HepG2 (cell line): ENCODE results near the gene ETS2. TPM values are rescaled to one million over a fixed set of nuclear protein-coding genes. Genes with fewer than 3 reads are reported as not detected.

Source experiments
- ARID2 ChIP-seq: sonication (generic); formaldehyde crosslinking; IDR thresholded peaks from 2 replicates; pipeline ENCODE4 v1.8.1; 2022; ENCODE audit warnings: mild to moderate bottlenecking, missing genetic modification reagents, borderline replicate concordance
- BATF2 ChIP-seq: sonication (generic); formaldehyde crosslinking; IDR thresholded peaks from 2 replicates; pipeline ENCODE4 v1.8.0; 2022; ENCODE audit warnings: mild to moderate bottlenecking, missing genetic modification reagents, moderate library complexity
- BORCS8-MEF2B ChIP-seq: sonication (generic); formaldehyde crosslinking; IDR thresholded peaks from 2 replicates; pipeline ENCODE4 v1.8.0; 2022; ENCODE audit warnings: mild to moderate bottlenecking, missing genetic modification reagents
- CREB1 ChIP-seq, 2 experiments: fragments of 450-650 bp in 1 of 2; IDR thresholded peaks; 2 replicates each; pipeline ENCODE4 v1.6.1; 2016 to 2017; ENCODE audit warnings: control low read depth in 1 of 2, mild to moderate bottlenecking in 1 of 2, missing compliant biosample characterization in 1 of 2, missing genetic modification characterization in 1 of 2
- ERF ChIP-seq: IDR thresholded peaks from 2 replicates; pipeline ENCODE4 v1.6.1; 2018; ENCODE audit warnings: missing biosample characterization, missing genetic modification reagents
- FOXK2 ChIP-seq: fragments of 450-650 bp; IDR thresholded peaks from 2 replicates; pipeline ENCODE4 v1.6.1; 2016
- HINFP ChIP-seq: sonication (generic); formaldehyde crosslinking; IDR thresholded peaks from 2 replicates; pipeline ENCODE4 v1.4.0; 2020; ENCODE audit warnings: low read depth, mild to moderate bottlenecking, missing genetic modification reagents
- JUND ChIP-seq: sonication (generic); formaldehyde crosslinking; IDR thresholded peaks from 2 replicates; pipeline ENCODE4 v1.8.0; 2022; ENCODE audit warnings: mild to moderate bottlenecking, missing genetic modification reagents
- KLF11 ChIP-seq: IDR thresholded peaks from 2 replicates; pipeline ENCODE4 v1.6.1; 2016; ENCODE audit warnings: missing compliant biosample characterization
- MAFF ChIP-seq: IDR thresholded peaks from 2 replicates; pipeline ENCODE4 v1.6.1; 2011; ENCODE audit warnings: low read depth, low read length, improper control_type of control experiment
- MIXL1 ChIP-seq: IDR thresholded peaks from 2 replicates; pipeline ENCODE4 v1.6.1; 2016
- SMYD3 ChIP-seq: sonication (generic); formaldehyde crosslinking; IDR thresholded peaks from 2 replicates; pipeline ENCODE4 v1.8.1; 2023; ENCODE audit warnings: mild to moderate bottlenecking, missing genetic modification reagents
- TEAD2 ChIP-seq: sonication (generic); formaldehyde crosslinking; IDR thresholded peaks from 2 replicates; pipeline ENCODE4 v1.9.0; 2021; ENCODE audit warnings: missing genetic modification reagents
- ZBTB7A ChIP-seq: sonication (generic); formaldehyde crosslinking; IDR thresholded peaks from 2 replicates; pipeline ENCODE4 v1.8.0; 2022; ENCODE audit warnings: mild to moderate bottlenecking, missing genetic modification reagents
- ZIK1 ChIP-seq: sonication (generic); formaldehyde crosslinking; IDR thresholded peaks from 2 replicates; pipeline ENCODE4 v1.5.0; 2020; ENCODE audit warnings: mild to moderate bottlenecking, low read depth, missing genetic modification reagents, borderline replicate concordance
- ZNF280D ChIP-seq: sonication (generic); formaldehyde crosslinking; IDR thresholded peaks from 2 replicates; pipeline ENCODE4 v1.5.1; 2020; ENCODE audit warnings: mild to moderate bottlenecking, missing genetic modification reagents
- ZNF282 ChIP-seq: fragments of 450-650 bp; IDR thresholded peaks from 2 replicates; pipeline ENCODE4 v1.6.1; 2018; ENCODE audit not compliant: partially characterized antibody
- ZNF512B ChIP-seq: sonication (generic); formaldehyde crosslinking; IDR thresholded peaks from 2 replicates; pipeline ENCODE4 v1.5.1; 2020; ENCODE audit warnings: missing genetic modification reagents, mild to moderate bottlenecking, borderline replicate concordance
- ZNF619 ChIP-seq: sonication (generic); formaldehyde crosslinking; IDR thresholded peaks from 2 replicates; pipeline ENCODE4 v1.4.0; 2020; ENCODE audit warnings: mild to moderate bottlenecking, missing genetic modification reagents
- ZNF782 ChIP-seq: sonication (generic); formaldehyde crosslinking; IDR thresholded peaks from 2 replicates; pipeline ENCODE4 v1.4.0; 2020; ENCODE audit warnings: missing genetic modification reagents, mild to moderate bottlenecking, borderline replicate concordance
- ZNF891 ChIP-seq: sonication (generic); formaldehyde crosslinking; IDR thresholded peaks from 2 replicates; pipeline ENCODE4 v1.5.0; 2020; ENCODE audit warnings: mild to moderate bottlenecking, missing genetic modification reagents
- polyA plus RNA-seq, 8 experiments: library from polyadenylated mRNA; depleted of rRNA in 3 of 8; stranded (reverse) in 7 of 8; unstranded in 1 of 8; fragments of >200 nt; fragmentation: Illumina TruSeq in 4 of 8; extraction: Trizol in 4 of 8; gene quantifications; 2 replicates each; pipeline versions ENCODE4 v1.2.1 to v1.2.3, GENCODE V29; 2011 to 2016; ENCODE audit warnings: low read depth in 4 of 8, missing spikeins in 1 of 8, mixed read lengths in 1 of 8; ENCODE audit not compliant: insufficient read depth in 1 of 8
- total RNA-seq, 5 experiments: library from RNA; depleted of rRNA; stranded (reverse); fragments of >200 nt; fragmentation: Illumina TruSeq; extraction: Trizol; gene quantifications; 2 replicates each; pipeline ENCODE4 v1.2.3, GENCODE V29; 2016; ENCODE audit warnings: low read depth in 1 of 5

ETS2 gene
- total and polyA plus RNA-seq, 2 of the 13 experiments (the other 11 are each of a cell fraction or from before 2014, with no cell fraction given), result 24.6 to 64.4 TPM

- TF ChIP-seq ZNF891, result peak; percentile 66; the same call in 1 of the 2 replicates
- TF ChIP-seq BORCS8-MEF2B, result 0 out of 2 replicates have a peak, but pooled peaks have one; percentile 73
- TF ChIP-seq ZNF282, result no peak
- peak; percentile 65; the same call in 1 of the 2 replicates for TF ChIP-seq ZBTB7A (CRISPR knock-in tag)
- TF ChIP-seq JUND (CRISPR knock-in tag), result no peak
- no peak for TF ChIP-seq MAFF
- TF ChIP-seq SMYD3 (CRISPR knock-in tag), result peak; percentile 65; the same call in 1 of the 2 replicates
- TF ChIP-seq ZIK1 (CRISPR knock-in tag), result peak; percentile 67; the same call in 1 of the 2 replicates
- no peak for TF ChIP-seq FOXK2
- peak; percentile 81; the same call in 1 of the 2 replicates for TF ChIP-seq ZNF280D (CRISPR knock-in tag)
- no peak for TF ChIP-seq ARID2
- TF ChIP-seq TEAD2 (CRISPR knock-in tag), result 0 out of 2 replicates have a peak, but pooled peaks have one; percentile 63
- peak; percentile 92 for TF ChIP-seq BATF2 (CRISPR knock-in tag)
- TF ChIP-seq MIXL1 (CRISPR knock-in tag), result 0 out of 2 replicates have a peak, but pooled peaks have one; percentile 25
- no peak; the same call in 1 of the 2 replicates for TF ChIP-seq ZNF619 (CRISPR knock-in tag)
- peak; percentile 57; the same call in 1 of the 2 replicates for TF ChIP-seq HINFP (CRISPR knock-in tag)
- peak; percentile 98 for TF ChIP-seq ERF (CRISPR knock-in tag)
- TF ChIP-seq KLF11, result 0 out of 2 replicates have a peak, but pooled peaks have one; percentile 14
- TF ChIP-seq ZNF512B (CRISPR knock-in tag), result peak; percentile 66; the same call in 1 of the 2 replicates
- no peak for TF ChIP-seq CREB1 (IDR thresholded peaks at IDR 0.05)
- TF ChIP-seq CREB1 (CRISPR knock-in tag; IDR thresholded peaks at IDR 0.05), result no peak
- peak; percentile 83 for TF ChIP-seq ZNF782
Observed at GRCh38 chr21:38805328-38806152, at the start of gene ETS2 (continued).
